Left lung (tissue), 10 donors: ENCODE measurements around the gene PYGB. TPM values are rescaled to one million over a fixed set of nuclear protein-coding genes. Genes with fewer than 3 reads are reported as not detected.

Experiments
- ATAC-seq: fragments of 200-7000 bp; cut with Tn5 transposase; one replicate; pipeline ENCODE4 v1.9.1; 2020; ENCODE audit warnings: moderate library complexity
- DNase-seq, 4 donors: peaks; one replicate each; pipeline ENCODE4 v3.0.0-alpha.2; 2013 to 2020
- H3K27ac ChIP-seq, 2 donors: fragments of 200-600 bp; sonication (generic) in 1 of 2; one replicate each; pipeline versions ENCODE4 v1.5.0 to v1.8.0; 2020 to 2021
- H3K27me3 ChIP-seq, 2 donors: fragments of 200-600 bp; sonication (generic) in 1 of 2; one replicate each; pipeline versions ENCODE4 v1.5.0 to v1.8.0; 2020 to 2021
- H3K36me3 ChIP-seq, 2 donors: fragments of 200-600 bp; sonication (generic) in 1 of 2; one replicate each; pipeline versions ENCODE4 v1.5.0 to v1.8.0; 2020 to 2021
- H3K4me1 ChIP-seq, 2 donors: fragments of 200-600 bp; one replicate each; pipeline ENCODE4 v1.8.0; 2021
- H3K4me3 ChIP-seq, 2 donors: fragments of 200-600 bp; sonication (generic) in 1 of 2; one replicate each; pipeline versions ENCODE4 v1.5.0 to v1.8.0; 2020 to 2021; ENCODE audit warnings: mild to moderate bottlenecking in 1 of 2
- H3K9me3 ChIP-seq, 2 donors: fragments of 200-600 bp; sonication (generic) in 1 of 2; one replicate each; pipeline versions ENCODE4 v1.5.0 to v1.8.0; 2020 to 2021
- intact Hi-C, 2 donors: fragments of 100-400 bp; cut with DNase I; formaldehyde crosslinking; loops; one replicate each; pipeline versions ENCODE4 v1.11.2 to v1.14.2; 2022
- polyA plus RNA-seq, 6 donors: library from polyadenylated mRNA; unstranded; fragments of 120-200 nt; gene quantifications; one replicate each; pipeline ENCODE4 v1.2.1, GENCODE V29; 2013; ENCODE audit not compliant: insufficient read length in 6 of 6
- total RNA-seq, 2 donors: library from RNA; stranded (reverse); fragmentation: NEBNext Ultra II Directional; extraction: Animal tissue kit (Norgen Biotek cat#: 25700); gene quantifications; one replicate each; pipeline ENCODE4 v1.2.1, GENCODE V29; 2021
- TF ChIP-seq, protein P1 (sequence below), 2 donors: fragments of 200-600 bp; sonication (generic) in 1 of 2; IDR thresholded peaks; one replicate each; pipeline versions ENCODE4 v1.5.0 to v1.8.0; 2021; ENCODE audit warnings: antibody characterized with exemption in 2 of 2
- donor health status: DM: no; HTN: yes; CAD: no.
- donor health status: DM: no; HTN: no; CAD: no.

The PYGB gene
- total and polyA plus RNA-seq, 8 donors, result 37.8 to 81.3 (median 47.8) TPM

DNA sequence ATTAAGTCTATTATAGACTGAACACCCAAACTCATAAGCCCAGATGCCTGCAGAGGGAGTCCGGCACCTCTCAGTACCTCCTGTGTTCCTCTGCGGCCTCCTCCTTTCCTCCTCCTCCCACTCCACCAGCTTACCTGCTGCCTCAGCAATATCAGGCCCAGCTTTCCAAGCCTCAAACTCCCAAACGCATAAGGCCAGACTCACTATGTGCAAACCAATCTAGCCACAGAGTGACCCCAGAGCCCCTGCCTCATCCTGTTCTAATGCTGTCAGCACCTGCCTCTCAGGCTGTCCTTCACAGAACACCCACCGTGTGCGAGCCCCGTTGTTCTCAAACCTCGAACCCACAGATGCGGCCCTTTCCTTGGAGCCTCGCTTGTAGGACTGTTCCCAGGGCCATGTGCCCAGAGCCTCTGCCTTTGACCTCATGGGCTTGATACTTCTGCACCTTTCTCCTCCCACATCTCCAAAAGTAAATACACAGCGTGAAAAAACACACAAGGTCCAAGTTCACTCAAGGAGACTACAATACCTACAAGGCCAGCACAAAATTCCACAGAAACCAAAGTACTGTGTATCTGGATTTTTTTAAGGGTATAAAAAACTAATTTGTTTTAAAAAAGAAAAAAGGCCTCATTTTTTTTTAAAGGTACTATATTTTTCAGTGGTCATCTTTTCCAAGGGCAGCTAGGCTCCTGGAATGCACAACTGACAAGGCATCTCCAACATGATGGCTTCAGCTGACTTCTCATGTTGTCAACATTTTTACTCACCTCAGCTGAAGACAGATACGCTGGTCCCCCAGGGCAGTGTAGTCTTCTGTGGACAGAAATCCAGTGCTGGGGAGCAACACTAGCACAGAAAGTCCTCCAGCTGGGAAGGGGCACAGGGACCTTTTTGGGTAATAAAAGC lies 90.5 kb downstream of the PYGB start:
- Histone ChIP-seq H3K36me3 (peaks cover 0 to 23% of the 10 kb centered on the region in 2 donors), H3K27ac (no peak overlapping the region), H3K9me3 (no peaks in the 10 kb centered on the region), H3K27me3 (no peaks in the 10 kb centered on the region), H3K4me3 (no peak overlapping the region), H3K4me1 (no peaks in the 10 kb centered on the region)
- no peak for DNase-seq
- intact Hi-C loops, result no loop called here
- TF ChIP-seq, protein P1, sequence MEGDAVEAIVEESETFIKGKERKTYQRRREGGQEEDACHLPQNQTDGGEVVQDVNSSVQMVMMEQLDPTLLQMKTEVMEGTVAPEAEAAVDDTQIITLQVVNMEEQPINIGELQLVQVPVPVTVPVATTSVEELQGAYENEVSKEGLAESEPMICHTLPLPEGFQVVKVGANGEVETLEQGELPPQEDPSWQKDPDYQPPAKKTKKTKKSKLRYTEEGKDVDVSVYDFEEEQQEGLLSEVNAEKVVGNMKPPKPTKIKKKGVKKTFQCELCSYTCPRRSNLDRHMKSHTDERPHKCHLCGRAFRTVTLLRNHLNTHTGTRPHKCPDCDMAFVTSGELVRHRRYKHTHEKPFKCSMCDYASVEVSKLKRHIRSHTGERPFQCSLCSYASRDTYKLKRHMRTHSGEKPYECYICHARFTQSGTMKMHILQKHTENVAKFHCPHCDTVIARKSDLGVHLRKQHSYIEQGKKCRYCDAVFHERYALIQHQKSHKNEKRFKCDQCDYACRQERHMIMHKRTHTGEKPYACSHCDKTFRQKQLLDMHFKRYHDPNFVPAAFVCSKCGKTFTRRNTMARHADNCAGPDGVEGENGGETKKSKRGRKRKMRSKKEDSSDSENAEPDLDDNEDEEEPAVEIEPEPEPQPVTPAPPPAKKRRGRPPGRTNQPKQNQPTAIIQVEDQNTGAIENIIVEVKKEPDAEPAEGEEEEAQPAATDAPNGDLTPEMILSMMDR (IDR thresholded peaks at IDR 0.05), result no peak
- ATAC-seq, result no peak

DNA sequence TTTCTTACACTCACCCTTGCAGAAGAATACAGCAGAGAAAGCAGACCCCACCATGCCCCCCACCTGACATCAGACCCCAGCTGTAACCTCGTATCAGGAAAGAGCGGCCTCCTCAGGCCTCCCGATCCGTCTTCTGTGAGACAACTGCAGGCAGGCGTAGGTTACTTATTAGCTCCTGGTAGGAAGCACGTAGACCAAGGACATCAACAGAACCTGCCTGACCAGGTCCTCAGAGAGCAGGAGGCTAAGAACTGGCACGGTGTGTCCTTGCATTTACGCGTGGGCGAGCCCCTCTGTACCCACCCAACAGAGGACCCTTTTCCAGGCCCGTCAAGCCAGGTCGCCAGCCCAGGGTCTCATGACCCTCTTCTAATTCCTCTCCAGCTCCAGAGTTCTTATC lies 91.7 kb downstream of the PYGB start:
- intact Hi-C loops, result no loop called here
- peak in 1 of 4 donors; percentile 61 for DNase-seq
- peaks cover 0 to 23% of the 10 kb centered on the region in 2 donors for H3K36me3 ChIP-seq
- no peak overlapping the region for H3K27ac ChIP-seq
- ATAC-seq, result peak; percentile 96
- H3K4me3 ChIP-seq, result no peak overlapping the region
- H3K9me3 ChIP-seq, result no peaks in the 10 kb centered on the region
- TF ChIP-seq, protein P1 (IDR thresholded peaks at IDR 0.05), result no peak
- H3K4me1 ChIP-seq, result no peaks in the 10 kb centered on the region
- H3K27me3 ChIP-seq, result no peaks in the 10 kb centered on the region

DNA sequence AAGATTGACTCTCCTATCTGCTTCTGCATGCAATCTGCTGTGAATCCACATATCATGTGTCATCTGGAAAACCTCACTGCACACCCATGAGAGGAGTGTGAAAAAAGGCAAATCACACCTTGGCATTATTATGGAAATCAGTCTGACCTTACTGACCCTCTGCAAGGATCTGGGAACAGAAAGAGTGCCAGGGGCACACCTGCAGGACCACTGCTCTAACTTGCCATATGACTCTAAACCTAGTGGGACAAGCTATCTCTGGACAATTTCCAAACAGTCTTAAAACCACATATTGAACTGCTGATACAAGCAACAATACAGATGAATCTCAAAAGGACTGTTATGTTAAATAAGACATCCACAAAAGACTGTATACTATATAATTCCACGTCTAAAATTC lies 92.5 kb downstream of the PYGB start:
- DNase-seq, result no peak
- no peak overlapping the region for H3K27ac ChIP-seq
- H3K36me3 ChIP-seq, result peaks cover 0 to 23% of the 10 kb centered on the region in 2 donors
- no peak overlapping the region for H3K4me3 ChIP-seq
- no peaks in the 10 kb centered on the region for H3K4me1 ChIP-seq
- no peaks in the 10 kb centered on the region for H3K27me3 ChIP-seq
- ATAC-seq, result no peak
- TF ChIP-seq, protein P1 (IDR thresholded peaks at IDR 0.05), result no peak
- intact Hi-C loops, result no loop called here
- H3K9me3 ChIP-seq, result no peaks in the 10 kb centered on the region

DNA sequence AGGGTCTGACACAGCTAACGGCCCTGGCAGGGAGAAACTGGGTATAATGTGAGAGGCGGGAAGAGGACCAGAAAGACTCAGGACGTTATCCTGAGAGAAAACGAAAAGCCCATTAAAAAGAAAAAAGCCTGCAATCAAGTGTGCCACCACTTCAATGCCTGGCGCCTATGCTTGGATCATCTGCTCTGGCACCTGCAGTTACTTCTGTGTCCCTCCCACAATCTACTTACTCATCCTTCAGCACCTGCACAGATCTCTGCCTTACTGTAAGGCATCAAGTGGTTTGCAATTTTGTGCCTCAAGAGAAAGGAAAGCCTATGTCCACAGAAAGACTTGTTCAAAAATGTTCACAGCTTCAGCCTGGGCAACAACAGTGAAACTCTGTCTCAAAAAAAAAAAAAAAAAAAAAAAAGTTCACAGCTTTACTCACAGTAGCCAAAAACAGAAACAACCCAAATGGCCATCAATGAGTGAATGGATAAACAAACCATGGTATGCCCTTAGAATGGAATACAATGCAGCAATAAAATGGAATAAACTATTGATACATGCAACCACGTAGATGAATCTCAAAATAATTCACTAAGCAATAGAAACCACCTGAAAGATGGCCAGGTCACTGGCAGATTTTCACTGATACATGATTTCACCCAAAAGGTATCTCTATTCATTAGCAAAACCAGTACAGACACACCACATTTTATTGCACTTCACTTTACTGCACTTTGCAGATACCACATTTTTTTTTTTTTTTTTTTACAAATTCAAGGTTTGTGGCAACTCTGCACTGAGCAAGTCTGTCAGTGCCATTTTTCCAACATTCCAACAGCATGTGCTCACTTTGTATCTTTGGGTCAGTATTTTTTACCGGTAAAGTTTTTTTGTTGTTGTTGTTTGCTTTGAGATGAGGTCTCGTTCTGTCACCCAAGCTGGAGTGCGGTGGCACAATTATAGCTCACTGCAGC lies 94.1 kb downstream of the PYGB start:
- no peak for ATAC-seq
- Histone ChIP-seq H3K4me3 (no peak overlapping the region), H3K27me3 (no peaks in the 10 kb centered on the region), H3K4me1 (no peaks in the 10 kb centered on the region), H3K9me3 (no peaks in the 10 kb centered on the region), H3K36me3 (peaks cover 0 to 21% of the 10 kb centered on the region in 2 donors), H3K27ac (no peak overlapping the region)
- TF ChIP-seq, protein P1 (IDR thresholded peaks at IDR 0.05), result no peak
- intact Hi-C loops, result no loop called here
- no peak for DNase-seq

DNA sequence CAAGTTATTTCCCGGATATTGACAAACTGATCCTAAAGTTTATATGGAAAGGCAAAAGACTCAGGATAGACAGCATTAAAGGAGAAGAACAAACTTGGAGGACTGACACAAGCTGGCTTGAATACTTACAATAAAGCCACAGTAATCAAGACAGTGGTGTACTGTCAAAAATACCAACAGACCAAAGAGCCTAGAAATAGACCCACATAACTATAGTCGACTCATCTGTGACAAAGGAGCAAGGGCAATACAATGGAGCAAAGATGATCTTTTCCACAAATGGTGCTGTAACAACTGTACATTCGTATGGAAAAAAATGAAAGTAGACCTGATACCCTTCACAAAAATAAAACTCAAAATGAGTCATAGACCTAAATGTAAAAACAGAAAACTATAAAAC lies 96.7 kb downstream of the PYGB start:
- Histone ChIP-seq H3K27me3 (no peaks in the 10 kb centered on the region), H3K27ac (no peak overlapping the region), H3K36me3 (no peaks in the 10 kb centered on the region), H3K4me1 (no peaks in the 10 kb centered on the region), H3K9me3 (no peaks in the 10 kb centered on the region), H3K4me3 (no peak overlapping the region)
- intact Hi-C loops, result no loop called here
- DNase-seq (no peak), ATAC-seq (no peak)
- TF ChIP-seq, protein P1 (IDR thresholded peaks at IDR 0.05), result no peak
